Astrocyte (in vitro differentiated cells and primary cell): ENCODE measurements around the gene ANAPC1. TPM values are rescaled to one million over a fixed set of nuclear protein-coding genes. Genes with fewer than 3 reads are reported as not detected.

Experiments
- DNase-seq: peaks from one replicate; pipeline ENCODE4 v3.0.0-alpha.2; 2010; ENCODE audit warnings: low read depth
- FAIRE-seq: peaks from 2 replicates; lab custom pipeline; 2011; peaks lifted over from hg19 to GRCh38; lab: Jason Lieb, UNC
- H2AFZ ChIP-seq: 2 replicates; pipeline ENCODE4 v1.6.0; 2012; ENCODE audit warnings: low read depth, low read length, inconsistent platforms
- H3K27ac ChIP-seq: 2 replicates; pipeline ENCODE4 v1.5.1; 2011; ENCODE audit warnings: low read depth, low read length, inconsistent platforms
- H3K27me3 ChIP-seq: 2 replicates; pipeline ENCODE4 v1.6.0; 2011; ENCODE audit warnings: low read length, inconsistent platforms; ENCODE audit not compliant: insufficient read depth
- H3K36me3 ChIP-seq: 2 replicates; pipeline ENCODE4 v1.5.1; 2011; ENCODE audit warnings: low read length, inconsistent platforms; ENCODE audit not compliant: insufficient read depth
- H3K4me1 ChIP-seq: 2 replicates; pipeline ENCODE4 v1.5.1; 2011; ENCODE audit warnings: low read length, inconsistent platforms; ENCODE audit not compliant: insufficient read depth
- H3K4me2 ChIP-seq: 2 replicates; pipeline ENCODE4 v1.6.0; 2012; ENCODE audit warnings: low read length, inconsistent platforms
- H3K4me3 ChIP-seq: 2 replicates; pipeline ENCODE4 v1.5.1; 2011; ENCODE audit warnings: low read depth, mild to moderate bottlenecking, low read length, inconsistent platforms; ENCODE audit not compliant: insufficient read depth
- H3K79me2 ChIP-seq: 2 replicates; pipeline ENCODE4 v1.6.0; 2012; ENCODE audit warnings: mild to moderate bottlenecking, low read length, inconsistent platforms; ENCODE audit not compliant: insufficient read depth
- H3K9ac ChIP-seq: 2 replicates; pipeline ENCODE4 v1.6.0; 2012; ENCODE audit warnings: mild to moderate bottlenecking, low read length, inconsistent platforms
- H3K9me3 ChIP-seq: 2 replicates; pipeline ENCODE4 v1.5.1; 2012; ENCODE audit warnings: low read depth, mild to moderate bottlenecking, low read length, inconsistent platforms; ENCODE audit not compliant: insufficient read depth
- H4K20me1 ChIP-seq: 2 replicates; pipeline ENCODE4 v1.6.0; 2012; ENCODE audit warnings: low read length, inconsistent platforms; ENCODE audit not compliant: insufficient read depth
- H3K27ac Mint-ChIP-seq: one replicate; pipeline ENCODE4 v1.8.0; 2021; ENCODE audit warnings: mild to moderate bottlenecking, mixed read lengths; ENCODE audit not compliant: unreplicated experiment
- H3K27me3 Mint-ChIP-seq: one replicate; pipeline ENCODE4 v1.8.0; 2021; ENCODE audit warnings: low read depth, mixed read lengths; ENCODE audit not compliant: unreplicated experiment
- H3K36me3 Mint-ChIP-seq: one replicate; pipeline ENCODE4 v1.8.0; 2021; ENCODE audit warnings: low read depth, mixed read lengths; ENCODE audit not compliant: unreplicated experiment
- H3K4me1 Mint-ChIP-seq: one replicate; pipeline ENCODE4 v1.8.0; 2021; ENCODE audit warnings: low read depth, mixed read lengths; ENCODE audit not compliant: unreplicated experiment
- H3K4me3 Mint-ChIP-seq: one replicate; pipeline ENCODE4 v1.8.0; 2021; ENCODE audit warnings: mild to moderate bottlenecking, moderate library complexity, mixed read lengths; ENCODE audit not compliant: unreplicated experiment
- H3K9me3 Mint-ChIP-seq: one replicate; pipeline ENCODE4 v1.8.0; 2021; ENCODE audit warnings: mild to moderate bottlenecking, mixed read lengths; ENCODE audit not compliant: unreplicated experiment
- EZH2 ChIP-seq: IDR thresholded peaks from 2 replicates; pipeline ENCODE4 v1.6.1; 2012; ENCODE audit warnings: mild to moderate bottlenecking, low read length, inconsistent platforms; ENCODE audit not compliant: insufficient read depth
- total RNA-seq: library from RNA; stranded (reverse); gene quantifications from 2 replicates; pipeline ENCODE4 v1.2.1, GENCODE V29; 2021
- TF ChIP-seq, protein P1 (sequence below): IDR thresholded peaks from 2 replicates; pipeline ENCODE4 v1.5.1; 2011; ENCODE audit warnings: low read depth, mild to moderate bottlenecking, inconsistent platforms, low read length, moderate library complexity; ENCODE audit not compliant: insufficient read depth

ANAPC1 gene
- total RNA-seq, 1 donor from 2014 or later, result 40.7 TPM

- no peak overlapping the region for H3K27ac ChIP-seq
- no peak for FAIRE-seq
- H3K9ac ChIP-seq, result no peak overlapping the region
- TF ChIP-seq, protein P1, sequence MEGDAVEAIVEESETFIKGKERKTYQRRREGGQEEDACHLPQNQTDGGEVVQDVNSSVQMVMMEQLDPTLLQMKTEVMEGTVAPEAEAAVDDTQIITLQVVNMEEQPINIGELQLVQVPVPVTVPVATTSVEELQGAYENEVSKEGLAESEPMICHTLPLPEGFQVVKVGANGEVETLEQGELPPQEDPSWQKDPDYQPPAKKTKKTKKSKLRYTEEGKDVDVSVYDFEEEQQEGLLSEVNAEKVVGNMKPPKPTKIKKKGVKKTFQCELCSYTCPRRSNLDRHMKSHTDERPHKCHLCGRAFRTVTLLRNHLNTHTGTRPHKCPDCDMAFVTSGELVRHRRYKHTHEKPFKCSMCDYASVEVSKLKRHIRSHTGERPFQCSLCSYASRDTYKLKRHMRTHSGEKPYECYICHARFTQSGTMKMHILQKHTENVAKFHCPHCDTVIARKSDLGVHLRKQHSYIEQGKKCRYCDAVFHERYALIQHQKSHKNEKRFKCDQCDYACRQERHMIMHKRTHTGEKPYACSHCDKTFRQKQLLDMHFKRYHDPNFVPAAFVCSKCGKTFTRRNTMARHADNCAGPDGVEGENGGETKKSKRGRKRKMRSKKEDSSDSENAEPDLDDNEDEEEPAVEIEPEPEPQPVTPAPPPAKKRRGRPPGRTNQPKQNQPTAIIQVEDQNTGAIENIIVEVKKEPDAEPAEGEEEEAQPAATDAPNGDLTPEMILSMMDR, result no peak
- TF ChIP-seq EZH2, result no peak
- Mint-ChIP-seq H3K4me1 (peaks cover 26% of the 10 kb centered on the region), H3K9me3 (no peaks in the 10 kb centered on the region), H3K27me3 (peaks cover 2% of the 10 kb centered on the region), H3K27ac (no peak overlapping the region), H3K36me3 (no peaks in the 10 kb centered on the region), H3K4me3 (no peak overlapping the region)
- H3K79me2 ChIP-seq, result no peaks in the 10 kb centered on the region
- H3K36me3 ChIP-seq, result no peaks in the 10 kb centered on the region
- H3K4me1 ChIP-seq, result peaks cover 3% of the 10 kb centered on the region
- no peak overlapping the region for H3K4me3 ChIP-seq
- no peaks in the 10 kb centered on the region for H4K20me1 ChIP-seq
- H3K9me3 ChIP-seq, result no peaks in the 10 kb centered on the region
- peaks cover 25% of the 10 kb centered on the region for H3K27me3 ChIP-seq
- H2AFZ ChIP-seq, result no peak overlapping the region
- no peak for DNase-seq
- no peak overlapping the region for H3K4me2 ChIP-seq
These were observed 20.9 kb upstream of the ANAPC1 start for GRCh38 chr2:111904726-111905474.

DNA sequence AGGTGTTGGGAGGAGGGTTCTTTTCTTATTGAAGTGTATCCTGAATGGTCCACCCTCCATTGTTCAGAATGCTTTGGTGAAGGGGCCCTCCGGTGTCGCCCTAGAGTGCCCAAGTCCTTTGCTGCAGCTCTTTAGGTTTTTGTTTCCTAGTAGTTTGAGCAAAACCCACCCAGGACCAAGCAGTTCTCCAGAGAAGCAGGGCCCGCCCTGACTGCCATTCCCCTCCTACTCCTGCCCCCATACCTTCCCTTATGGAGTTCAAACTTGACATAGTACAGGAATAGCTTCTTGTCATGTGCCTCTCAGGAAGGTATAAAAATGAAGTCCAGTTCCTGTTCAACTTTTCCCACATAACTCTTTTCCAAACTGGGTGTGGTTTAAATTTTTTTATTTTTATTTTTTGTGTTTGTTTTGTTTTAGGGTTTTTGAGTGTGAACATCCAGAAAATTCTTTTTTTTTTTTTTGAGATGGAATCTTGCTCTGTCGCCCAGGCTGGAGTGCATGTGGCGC lies 20.0 kb upstream of the ANAPC1 start:
- no peaks in the 10 kb centered on the region for H3K36me3 Mint-ChIP-seq
- FAIRE-seq (no peak), DNase-seq (no peak)
- H3K27ac Mint-ChIP-seq, result no peak overlapping the region
- H3K36me3 ChIP-seq, result no peaks in the 10 kb centered on the region
- no peak overlapping the region for H2AFZ ChIP-seq
- no peaks in the 10 kb centered on the region for H3K9me3 ChIP-seq
- H3K4me3 Mint-ChIP-seq, result no peak overlapping the region
- H3K79me2 ChIP-seq, result no peaks in the 10 kb centered on the region
- H3K9ac ChIP-seq, result no peak overlapping the region
- peaks cover 32% of the 10 kb centered on the region for H3K27me3 ChIP-seq
- H3K4me1 ChIP-seq, result peaks cover 6% of the 10 kb centered on the region
- no peaks in the 10 kb centered on the region for H3K9me3 Mint-ChIP-seq
- no peak overlapping the region for H3K27ac ChIP-seq
- no peak for TF ChIP-seq EZH2
- TF ChIP-seq, protein P1, result no peak
- H4K20me1 ChIP-seq, result no peaks in the 10 kb centered on the region
- H3K4me1 Mint-ChIP-seq, result peaks cover 22% of the 10 kb centered on the region
- H3K4me3 ChIP-seq, result no peak overlapping the region
- H3K27me3 Mint-ChIP-seq, result peaks cover 2% of the 10 kb centered on the region
- no peak overlapping the region for H3K4me2 ChIP-seq

DNA sequence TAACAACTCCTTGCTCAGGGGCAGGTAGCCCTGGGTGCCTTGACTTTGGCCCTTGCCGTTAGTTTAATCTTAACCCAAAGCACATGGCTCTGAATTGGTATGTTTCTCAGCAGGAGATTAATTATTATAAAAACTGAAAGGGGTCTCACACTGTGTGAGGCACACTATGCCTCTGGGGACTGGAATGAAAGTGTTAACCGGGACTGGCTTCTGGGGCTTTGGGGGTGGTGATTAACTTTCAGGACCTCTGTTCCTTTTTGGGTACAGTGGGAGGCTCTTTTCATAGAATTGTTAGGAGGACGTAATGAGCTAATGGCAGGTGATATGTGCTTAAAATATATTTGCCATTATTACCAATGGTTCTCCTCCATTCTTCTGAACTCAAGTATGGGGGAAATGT lies 19.5 kb upstream of the ANAPC1 start:
- no peak for FAIRE-seq
- no peak overlapping the region for H3K27ac Mint-ChIP-seq

More for the DNA sequence above, 19.5 kb upstream of the ANAPC1 start:
- no peaks in the 10 kb centered on the region for H3K36me3 ChIP-seq
- no peak overlapping the region for H2AFZ ChIP-seq
- no peaks in the 10 kb centered on the region for H3K9me3 ChIP-seq
- H3K27me3 ChIP-seq, result peaks cover 34% of the 10 kb centered on the region
- no peak overlapping the region for H3K4me2 ChIP-seq
- Mint-ChIP-seq H3K4me3 (no peak overlapping the region), H3K9me3 (no peaks in the 10 kb centered on the region), H3K36me3 (no peaks in the 10 kb centered on the region), H3K27me3 (peaks cover 2% of the 10 kb centered on the region), H3K4me1 (peaks cover 18% of the 10 kb centered on the region)
- TF ChIP-seq, protein P1, result no peak
- TF ChIP-seq EZH2, result no peak
- no peak overlapping the region for H3K4me3 ChIP-seq
- H3K4me1 ChIP-seq, result peaks cover 6% of the 10 kb centered on the region
- no peak overlapping the region for H3K9ac ChIP-seq
- no peak for DNase-seq
- H4K20me1 ChIP-seq, result no peaks in the 10 kb centered on the region
- H3K79me2 ChIP-seq, result no peaks in the 10 kb centered on the region
- no peak overlapping the region for H3K27ac ChIP-seq
